GM13977 (cell line): Measurements from ENCODE around the gene TTYH1.
A peak's percentile ranks its signal among the peaks of the same experiment; 100 is the strongest.
"Not testable (repeated sequence)": the region's sequence is repeated elsewhere in the genome, so short reads cannot be mapped to it uniquely, and the experiment has no call there.

Experiments used
- DNase-seq: peaks from one replicate; pipeline ENCODE4 v3.0.0; 2012; ENCODE audit warnings: low spot score
- in situ Hi-C: fragments of 300-500 bp; cut with MboI; formaldehyde crosslinking; loops from one replicate; pipeline ENCODE4 v1.12.0; 2022; ENCODE audit warnings: low sequenced_read_pairs, low pct_unique_long_range_greater_than_20kb, mixed read lengths, inconsistent platforms; ENCODE audit not compliant: unreplicated experiment
- TF ChIP-seq, protein P1 (sequence below): IDR thresholded peaks from 2 replicates; pipeline ENCODE4 v1.5.1; 2012; ENCODE audit warnings: mild to moderate bottlenecking, control low read depth; ENCODE audit not compliant: insufficient read depth; ENCODE audit errors: extremely low read depth, missing control alignments

Gene TTYH1

GRCh38 chr19:54376610-54377285 is 38.5 kb upstream of the TTYH1 start:
- DNase-seq: no peak
- in situ Hi-C loops: no loop called here
- TF ChIP-seq, protein P1, sequence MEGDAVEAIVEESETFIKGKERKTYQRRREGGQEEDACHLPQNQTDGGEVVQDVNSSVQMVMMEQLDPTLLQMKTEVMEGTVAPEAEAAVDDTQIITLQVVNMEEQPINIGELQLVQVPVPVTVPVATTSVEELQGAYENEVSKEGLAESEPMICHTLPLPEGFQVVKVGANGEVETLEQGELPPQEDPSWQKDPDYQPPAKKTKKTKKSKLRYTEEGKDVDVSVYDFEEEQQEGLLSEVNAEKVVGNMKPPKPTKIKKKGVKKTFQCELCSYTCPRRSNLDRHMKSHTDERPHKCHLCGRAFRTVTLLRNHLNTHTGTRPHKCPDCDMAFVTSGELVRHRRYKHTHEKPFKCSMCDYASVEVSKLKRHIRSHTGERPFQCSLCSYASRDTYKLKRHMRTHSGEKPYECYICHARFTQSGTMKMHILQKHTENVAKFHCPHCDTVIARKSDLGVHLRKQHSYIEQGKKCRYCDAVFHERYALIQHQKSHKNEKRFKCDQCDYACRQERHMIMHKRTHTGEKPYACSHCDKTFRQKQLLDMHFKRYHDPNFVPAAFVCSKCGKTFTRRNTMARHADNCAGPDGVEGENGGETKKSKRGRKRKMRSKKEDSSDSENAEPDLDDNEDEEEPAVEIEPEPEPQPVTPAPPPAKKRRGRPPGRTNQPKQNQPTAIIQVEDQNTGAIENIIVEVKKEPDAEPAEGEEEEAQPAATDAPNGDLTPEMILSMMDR: no peak

DNA sequence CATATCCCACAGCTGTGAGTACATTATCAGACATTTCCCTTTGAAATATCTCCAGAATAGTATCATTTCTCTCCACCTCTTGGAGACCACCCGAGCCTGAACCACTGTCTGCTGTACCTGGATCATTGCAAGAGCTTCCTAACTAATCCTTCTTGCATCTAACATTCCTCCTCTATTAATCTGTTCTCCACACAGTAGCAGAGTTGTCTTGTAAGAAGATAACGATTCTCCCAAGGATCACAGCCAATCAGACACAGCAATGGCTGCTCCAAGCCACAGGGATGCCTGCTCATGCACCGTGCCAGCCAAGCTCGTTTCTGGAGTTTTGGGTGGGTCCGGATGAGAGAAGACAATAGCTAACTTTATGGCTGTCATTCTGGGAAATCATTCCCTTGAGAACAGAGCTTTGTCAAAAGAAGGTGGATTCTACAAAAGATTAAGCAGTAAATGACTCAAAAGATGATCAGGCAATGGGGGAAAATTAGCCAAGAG is 36.0 kb upstream of the TTYH1 start:
- TF ChIP-seq, protein P1: no peak
- in situ Hi-C loops: no loop called here
- DNase-seq: no peak

GRCh38 chr19:54380897-54381296 is 34.4 kb upstream of the TTYH1 start:
- in situ Hi-C loops: no loop called here
- TF ChIP-seq, protein P1: no peak

DNA sequence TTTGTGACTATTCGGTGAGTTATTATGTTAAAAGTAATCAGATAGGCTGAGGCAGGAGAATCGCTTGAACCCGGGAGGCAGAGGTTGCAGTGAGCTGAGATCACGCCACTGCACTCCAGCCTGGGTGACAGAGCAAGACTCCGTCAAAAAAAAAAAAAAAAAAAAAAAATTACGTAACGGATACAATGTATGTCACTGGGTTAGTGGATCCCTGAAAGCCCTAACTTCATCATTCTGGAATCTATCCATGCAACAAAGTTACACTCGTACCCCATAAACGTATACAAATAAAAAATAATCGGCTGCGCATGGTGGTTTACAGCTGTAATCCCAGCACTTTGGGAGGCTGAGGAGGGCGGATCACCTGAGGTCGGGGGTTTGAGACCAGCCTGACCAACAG is 33.2 kb upstream of the TTYH1 start:
- in situ Hi-C loops, DNase-seq: not testable (repeated sequence)

More at GRCh38 chr19:54380897-54381296, 34.4 kb upstream of the TTYH1 start:
- no peak for DNase-seq

GRCh38 chr19:54383330-54383729 is 31.9 kb upstream of the TTYH1 start:
- DNase-seq: no peak
- TF ChIP-seq, protein P1: no peak
- in situ Hi-C loops: no loop called here

GRCh38 chr19:54387991-54388801 is 27.1 kb upstream of the TTYH1 start:
- in situ Hi-C loops: no loop called here
- TF ChIP-seq, protein P1: no peak
- DNase-seq: peak; percentile 45

DNA sequence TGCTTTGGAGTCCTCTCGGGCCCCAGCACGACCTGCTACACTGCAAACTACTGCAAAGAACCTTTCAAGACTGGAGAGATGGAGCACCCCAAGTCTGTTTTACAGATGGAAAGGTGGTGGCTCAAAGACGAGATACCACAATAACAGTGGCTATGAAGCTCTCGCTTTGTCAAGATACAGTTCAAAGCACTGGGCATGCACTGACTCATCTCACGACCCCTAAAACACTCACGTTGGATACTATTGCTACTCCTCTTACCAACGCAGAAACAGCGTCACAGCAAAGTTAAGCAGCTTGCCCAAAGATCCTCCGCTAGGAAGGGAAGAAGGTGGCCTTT is 26.5 kb upstream of the TTYH1 start:
- DNase-seq: peak; percentile 43
- TF ChIP-seq, protein P1: no peak
- in situ Hi-C loops: no loop called here
